Limb (tissue), 2 donors: ENCODE results near the gene LCN15.
"Not testable (repeated sequence)": the region's sequence is repeated elsewhere in the genome, so short reads cannot be mapped to it uniquely, and the experiment has no call there.

ENCODE experiments used
- DNase-seq, 2 donors: peaks; one replicate each; pipeline ENCODE4 v3.0.0-alpha.2; 2016; ENCODE audit errors: extremely low spot score in 2 of 2

Gene LCN15

GRCh38 chr9:136722093-136722968, 42.0 kb downstream of the LCN15 start:
- DNase-seq = no peak

- no peak for DNase-seq
Measured at GRCh38 chr9:136721339-136722092, 42.8 kb downstream of the LCN15 start.

GRCh38 chr9:136720898-136721338, 43.4 kb downstream of the LCN15 start:
- no peak for DNase-seq

GRCh38 chr9:136720251-136720897, 43.9 kb downstream of the LCN15 start:
- DNase-seq = peak; percentile 62 to 76

- DNase-seq = no peak
Measured at GRCh38 chr9:136719195-136719880, 45.0 kb downstream of the LCN15 start.

- no peak for DNase-seq
Measured at GRCh38 chr9:136718345-136719194, 45.7 kb downstream of the LCN15 start.

- no peak for DNase-seq
Measured at GRCh38 chr9:136717399-136717798, 46.9 kb downstream of the LCN15 start.

- no peak for DNase-seq
Measured at GRCh38 chr9:136714893-136715274, 49.4 kb downstream of the LCN15 start.

GRCh38 chr9:136714096-136714892, 50.0 kb downstream of the LCN15 start:
- no peak for DNase-seq

GRCh38 chr9:136713550-136713949, 50.8 kb downstream of the LCN15 start:
- peak in 1 of 2 donors; percentile 64 for DNase-seq

GRCh38 chr9:136712690-136713544, 51.4 kb downstream of the LCN15 start:
- DNase-seq = peak in 1 of 2 donors; percentile 63

- peak; percentile 46 to 86 for DNase-seq
Measured at GRCh38 chr9:136711751-136712689, 52.3 kb downstream of the LCN15 start, which contains the start of gene DIPK1B. DIPK1B (plus strand) TSS chr9:136712572; CDS start chr9:136712666, 94 bp downstream.

- not testable (repeated sequence) for DNase-seq
Measured at GRCh38 chr9:136711219-136711648, 53.1 kb downstream of the LCN15 start.

GRCh38 chr9:136710543-136710942, 53.8 kb downstream of the LCN15 start:
- no peak for DNase-seq
